A549 (cell line): ENCODE results near the gene P2RX3. TPM values are rescaled to one million over a fixed set of nuclear protein-coding genes. Genes with fewer than 3 reads are reported as not detected.

Experiments used
- ATAC-seq, 2 experiments: fragments of 200-7000 bp in 1 of 2; fragments of >200 bp in 1 of 2; cut with Nextera tagmentation in 1 of 2; cut with Tn5 transposase in 1 of 2; 3 replicates each; pipeline versions ENCODE4 v1.8.0 to v1.9.1; 2018 to 2020; ENCODE audit warnings: mild to moderate bottlenecking in 1 of 2, moderate library complexity in 1 of 2
- CTCF ChIA-PET: fragments of 300-600 bp; sonication (Branson Sonifier 250); formaldehyde crosslinking; extraction: SDS; loops from one replicate; lab custom pipeline; 2021; ENCODE audit warnings: antibody characterized with exemption, inconsistent platforms; lab: Yijun Ruan, JAX
- POLR2A ChIA-PET: fragments of 350-600 bp; formaldehyde crosslinking; extraction: SDS; loops from one replicate; lab custom pipeline; 2021; ENCODE audit warnings: antibody characterized with exemption, inconsistent platforms; lab: Yijun Ruan, JAX
- DNase-seq, 2 experiments: peaks; one replicate each; pipeline versions ENCODE4 v3.0.0 to v3.0.0-alpha.2; 2011 to 2016; ENCODE audit warnings: low read depth in 1 of 2, low spot score in 1 of 2
- FAIRE-seq: peaks from 2 replicates; lab custom pipeline; 2011; peaks lifted over from hg19 to GRCh38; lab: Jason Lieb, UNC
- H3K27ac ChIP-seq, 2 experiments: fragments of >200 bp; sonication (Bioruptor Twin); formaldehyde crosslinking; 3 replicates each; pipeline ENCODE4 v1.5.1; 2016 to 2017
- H3K4me1 ChIP-seq: fragments of >200 bp; sonication (Bioruptor Twin); formaldehyde crosslinking; 3 replicates; pipeline ENCODE4 v1.6.1; 2016
- H3K4me2 ChIP-seq: fragments of >200 bp; sonication (Bioruptor Twin); formaldehyde crosslinking; 3 replicates; pipeline ENCODE4 v1.6.1; 2016
- H3K4me3 ChIP-seq: fragments of >200 bp; sonication (Bioruptor Twin); formaldehyde crosslinking; 3 replicates; pipeline ENCODE4 v1.5.1; 2016
- H3K9me3 ChIP-seq: fragments of >200 bp; sonication (Bioruptor Twin); formaldehyde crosslinking; 3 replicates; pipeline ENCODE4 v1.6.1; 2016
- BCL3 ChIP-seq: fragments of >200 bp; sonication (Bioruptor Twin); formaldehyde crosslinking; IDR thresholded peaks from 3 replicates; pipeline ENCODE4 v1.6.1; 2016
- CBX8 ChIP-seq: fragments of 200-600 bp; sonication (generic); IDR thresholded peaks from 2 replicates; pipeline ENCODE4 v1.6.1; 2016
- EP300 ChIP-seq, 2 experiments: fragments of >200 bp; sonication (Bioruptor Twin); formaldehyde crosslinking; IDR thresholded peaks; 2 replicates in 1 of 2; 3 replicates in 1 of 2; pipeline ENCODE4 v1.6.1; 2016 to 2017
- ESRRA ChIP-seq: fragments of 150-350 bp; IDR thresholded peaks from 2 replicates; pipeline ENCODE4 v1.6.1; 2014; ENCODE audit warnings: mild to moderate bottlenecking, low read length, borderline replicate concordance
- HOXB5 ChIP-seq: fragments of 250-450 bp; sonication (Bioruptor Pico); IDR thresholded peaks from 2 replicates; pipeline ENCODE4 v1.5.0; 2020; ENCODE audit warnings: mild to moderate bottlenecking, moderate library complexity
- JUN ChIP-seq, 2 experiments: fragments of >200 bp; sonication (Bioruptor Twin); formaldehyde crosslinking; IDR thresholded peaks; 2 replicates in 1 of 2; 3 replicates in 1 of 2; pipeline ENCODE4 v1.6.1; 2016 to 2017
- JUNB ChIP-seq: fragments of >200 bp; sonication (Bioruptor Twin); formaldehyde crosslinking; IDR thresholded peaks from 2 replicates; pipeline ENCODE4 v1.6.1; 2016
- PBX3 ChIP-seq: IDR thresholded peaks from 2 replicates; pipeline ENCODE4 v1.6.1; 2012
- PHF8 ChIP-seq: fragments of 200-600 bp; sonication (generic); IDR thresholded peaks from 2 replicates; pipeline ENCODE4 v1.6.1; 2016; ENCODE audit warnings: low read depth, mild to moderate bottlenecking, antibody characterized with exemption, moderate library complexity, borderline replicate concordance
- POLR2A ChIP-seq: IDR thresholded peaks from 2 replicates; pipeline ENCODE4 v1.6.1; 2012; ENCODE audit warnings: mild to moderate bottlenecking, low read length
- POLR2AphosphoS2 ChIP-seq: conservative IDR thresholded peaks from 2 replicates; pipeline ENCODE4 v1.6.1; 2012; ENCODE audit warnings: low read length, improper control_type of control experiment, inconsistent platforms
- RAD21 ChIP-seq, 2 experiments: fragments of >200 bp in 1 of 2; sonication (Bioruptor Twin) in 1 of 2; formaldehyde crosslinking in 1 of 2; IDR thresholded peaks in 1 of 2; conservative IDR thresholded peaks in 1 of 2; 2 replicates in 1 of 2; 3 replicates in 1 of 2; pipeline ENCODE4 v1.6.1; 2012 to 2018; ENCODE audit warnings: inconsistent platforms in 1 of 2
- RARB ChIP-seq: fragments of 250-450 bp; sonication (Bioruptor Pico); IDR thresholded peaks from 2 replicates; pipeline ENCODE4 v1.8.0; 2021; ENCODE audit warnings: mild to moderate bottlenecking, moderate library complexity
- RCOR1 ChIP-seq: fragments of 150-350 bp; IDR thresholded peaks from 2 replicates; pipeline ENCODE4 v1.6.1; 2014; ENCODE audit warnings: antibody characterized with exemption, low read length, low read depth
- RFX5 ChIP-seq: fragments of 450-650 bp; IDR thresholded peaks from 2 replicates; pipeline ENCODE4 v1.7.1; 2014; ENCODE audit warnings: antibody characterized with exemption, mild to moderate bottlenecking, moderate library complexity
- RNF2 ChIP-seq: fragments of 200-600 bp; sonication (generic); IDR thresholded peaks from 2 replicates; pipeline ENCODE4 v1.6.1; 2016; ENCODE audit warnings: low read depth, mild to moderate bottlenecking, antibody characterized with exemption, moderate library complexity, borderline replicate concordance
- SREBF2 ChIP-seq: fragments of 450-650 bp; IDR thresholded peaks from 2 replicates; pipeline ENCODE4 v1.6.1; 2014; ENCODE audit warnings: mild to moderate bottlenecking, moderate library complexity
- TP53 ChIP-seq: fragments of 250-450 bp; sonication (Bioruptor Pico); IDR thresholded peaks from 2 replicates; pipeline ENCODE4 v1.5.0; 2021; ENCODE audit warnings: mild to moderate bottlenecking, moderate library complexity
- USF2 ChIP-seq: fragments of 450-650 bp; IDR thresholded peaks from 2 replicates; pipeline ENCODE4 v1.6.1; 2014; ENCODE audit warnings: antibody characterized with exemption
- ZNF302 ChIP-seq: fragments of 250-450 bp; sonication (Bioruptor Pico); IDR thresholded peaks from 2 replicates; pipeline ENCODE4 v1.9.0; 2021; ENCODE audit warnings: inconsistent platforms, mild to moderate bottlenecking, moderate library complexity
- WGBS: methylation state at CpG from one replicate; pipeline ENCODE4 v1.1.6; 2017; ENCODE audit errors: missing lambda C conversion rate; 5-methylcytosine and 5-hydroxymethylcytosine counted together
- polyA plus RNA-seq, 4 experiments: library from polyadenylated mRNA; depleted of rRNA in 3 of 4; stranded (reverse); fragments of >200 nt; fragmentation: RNase III in 1 of 4; extraction: RNeasy Plus Mini Kit Qiagen cat#74134 plus additional on column Dnase treatment in 1 of 4; gene quantifications; 2 replicates in 3 of 4; 3 replicates in 1 of 4; pipeline ENCODE4 v1.2.3, GENCODE V29; 2011 to 2017

Gene P2RX3
- polyA plus RNA-seq, 2 of the 4 experiments (the other 2 are of a cell fraction): 0.05 to 0.37 TPM

- ATAC-seq (no peak), DNase-seq (no peak), FAIRE-seq (no peak)
- Histone ChIP-seq H3K4me2 (no peak overlapping the region), H3K27ac (no peak overlapping the region; a peak in 1 of 6 replicates), H3K9me3 (no peaks in the 10 kb centered on the region), H3K4me3 (no peak overlapping the region), H3K4me1 (no peaks in the 10 kb centered on the region)
- ChIA-PET POLR2A (no interaction called here), CTCF (interaction anchor here (0.6 to 1.0 kb wide), 2 partner anchors 121 to 157 kb away, joined by 3 read pairs; no protein-coding TSS in a partner anchor)
- WGBS: 80% methylated on average over 7 of the region's 7 CpGs
- TF ChIP-seq RAD21 (conservative IDR thresholded peaks at IDR 0.05 in 1 of 2, IDR thresholded peaks at IDR 0.05 in 1 of 2): no peak
These were observed 32.1 kb downstream of the P2RX3 start for GRCh38 chr11:57370251-57370650.

- FAIRE-seq (no peak), DNase-seq (no peak), ATAC-seq (no peak)
- Histone ChIP-seq H3K9me3 (no peaks in the 10 kb centered on the region), H3K27ac (no peak overlapping the region), H3K4me2 (no peak overlapping the region), H3K4me1 (no peaks in the 10 kb centered on the region), H3K4me3 (no peak overlapping the region)
- TF ChIP-seq USF2: no peak
- no peak for TF ChIP-seq ESRRA
- TF ChIP-seq PHF8: no peak
- no peak for TF ChIP-seq RFX5
- no peak for TF ChIP-seq SREBF2
- TF ChIP-seq TP53: no peak
- no peak for TF ChIP-seq CBX8
- no peak for TF ChIP-seq POLR2AphosphoS2
- no peak for TF ChIP-seq RCOR1
- TF ChIP-seq ZNF302 (CRISPR knock-in tag): no peak
- TF ChIP-seq PBX3: no peak
- CTCF ChIA-PET: interaction anchor here (0.6 to 1.2 kb wide), 4 partner anchors 8 to 122 kb away, joined by 3 to 4 read pairs (median 3); no protein-coding TSS in a partner anchor
- POLR2A ChIA-PET: no interaction called here
These were observed 32.8 kb downstream of the P2RX3 start for GRCh38 chr11:57370941-57371340.

GRCh38 chr11:57373146-57373545 is 35.0 kb downstream of the P2RX3 start:
- no peak for ATAC-seq
- Histone ChIP-seq H3K9me3 (no peaks in the 10 kb centered on the region), H3K27ac (no peak overlapping the region), H3K4me2 (no peak overlapping the region), H3K4me3 (no peak overlapping the region), H3K4me1 (peaks cover 16% of the 10 kb centered on the region; the same call in 2 of the 3 replicates)
- FAIRE-seq: no peak
- 53% methylated on average over 3 of the region's 3 CpGs for WGBS
- POLR2A ChIA-PET: no interaction called here
- DNase-seq: no peak
- CTCF ChIA-PET: interaction anchor here (0.8 to 1.9 kb wide), 5 partner anchors 10 to 87 kb away, joined by 3 to 7 read pairs (median 4); partner anchors contain the start of gene RTN4RL2
- TF ChIP-seq RARB (CRISPR knock-in tag) (no peak), PBX3 (no peak), HOXB5 (no peak), BCL3 (no peak), USF2 (no peak), ZNF302 (CRISPR knock-in tag) (no peak), JUN (IDR thresholded peaks at IDR 0.05) (no peak), JUNB (no peak), RNF2 (no peak), POLR2A (no peak), EP300 (IDR thresholded peaks at IDR 0.05) (no peak)
